Measurements from ENCODE around the gene SUPT7L. TPM values are rescaled to one million over a fixed set of nuclear protein-coding genes. Genes with fewer than 3 reads are reported as not detected.

Gene SUPT7L
- total RNA-seq, 1 donor from 2014 or later = 29.7 TPM

GRCh38 chr2:27645197-27645596, 18.2 kb downstream of the SUPT7L start:
- H3K27ac ChIP-seq (replicated peaks) = no peak overlapping the region
- no peaks in the 10 kb centered on the region for H3K27me3 ChIP-seq (ENCODE audit: low read depth)
- no peak for DNase-seq
- intact Hi-C loops (cut with micrococcal nuclease) = no loop called here
- H3K36me3 ChIP-seq = peaks cover 83% of the 10 kb centered on the region
- no peaks in the 10 kb centered on the region for H3K4me1 ChIP-seq
- no peak overlapping the region for H3K4me3 ChIP-seq
- TF ChIP-seq CTCF (IDR thresholded peaks at IDR 0.05; ENCODE audit: borderline replicate concordance) = no peak
- no peaks in the 10 kb centered on the region for H3K9me3 ChIP-seq (replicated peaks)

GRCh38 chr2:27640722-27641245, 22.6 kb downstream of the SUPT7L start:
- H3K4me3 ChIP-seq = no peak overlapping the region
- no peaks in the 10 kb centered on the region for H3K9me3 ChIP-seq (replicated peaks)
- TF ChIP-seq CTCF (IDR thresholded peaks at IDR 0.05; ENCODE audit: borderline replicate concordance) = no peak
- H3K4me1 ChIP-seq = no peaks in the 10 kb centered on the region
- intact Hi-C loops (cut with micrococcal nuclease) = no loop called here
- H3K27me3 ChIP-seq (ENCODE audit: low read depth) = no peaks in the 10 kb centered on the region
- H3K36me3 ChIP-seq = peaks cover 94% of the 10 kb centered on the region
- DNase-seq = no peak
- H3K27ac ChIP-seq (replicated peaks) = no peak overlapping the region

- H3K4me3 ChIP-seq = no peak overlapping the region
- H3K27ac ChIP-seq (replicated peaks) = no peak overlapping the region
- no peaks in the 10 kb centered on the region for H3K9me3 ChIP-seq (replicated peaks)
- intact Hi-C loops (cut with micrococcal nuclease) = no loop called here
- no peaks in the 10 kb centered on the region for H3K27me3 ChIP-seq (ENCODE audit: low read depth)
- peaks cover 98% of the 10 kb centered on the region for H3K36me3 ChIP-seq
- TF ChIP-seq CTCF (IDR thresholded peaks at IDR 0.05; ENCODE audit: borderline replicate concordance) = no peak
- DNase-seq = no peak
- no peaks in the 10 kb centered on the region for H3K4me1 ChIP-seq
These were observed 24.7 kb downstream of the SUPT7L start for GRCh38 chr2:27638709-27639108.

- intact Hi-C loops (cut with micrococcal nuclease) = no loop called here
- Histone ChIP-seq H3K4me1 (no peaks in the 10 kb centered on the region), H3K27ac (replicated peaks) (no peak overlapping the region), H3K4me3 (no peak overlapping the region), H3K9me3 (replicated peaks) (no peaks in the 10 kb centered on the region), H3K27me3 (ENCODE audit: low read depth) (no peaks in the 10 kb centered on the region), H3K36me3 (peaks cover 98% of the 10 kb centered on the region)
- TF ChIP-seq CTCF (IDR thresholded peaks at IDR 0.05; ENCODE audit: borderline replicate concordance) = no peak
- DNase-seq = no peak
These were observed 25.3 kb downstream of the SUPT7L start for GRCh38 chr2:27638037-27638637.

GRCh38 chr2:27636766-27637165, 26.6 kb downstream of the SUPT7L start:
- no peak overlapping the region for H3K27ac ChIP-seq (replicated peaks)
- intact Hi-C loops (cut with micrococcal nuclease) = no loop called here
- no peak overlapping the region for H3K4me3 ChIP-seq
- H3K9me3 ChIP-seq (replicated peaks) = no peaks in the 10 kb centered on the region
- H3K36me3 ChIP-seq = peaks cover 100% of the 10 kb centered on the region
- DNase-seq = no peak
- TF ChIP-seq CTCF (IDR thresholded peaks at IDR 0.05; ENCODE audit: borderline replicate concordance) = no peak
- no peaks in the 10 kb centered on the region for H3K4me1 ChIP-seq
- no peaks in the 10 kb centered on the region for H3K27me3 ChIP-seq (ENCODE audit: low read depth)

All from left ventricle myocardium inferior (tissue), 1 donor.